ENCODE data around the gene FAM89B. TPM values are rescaled to one million over a fixed set of nuclear protein-coding genes. Genes with fewer than 3 reads are reported as not detected.

The FAM89B gene
- polyA plus RNA-seq, 1 donor from 2014 or later, result 75.1 TPM

DNA sequence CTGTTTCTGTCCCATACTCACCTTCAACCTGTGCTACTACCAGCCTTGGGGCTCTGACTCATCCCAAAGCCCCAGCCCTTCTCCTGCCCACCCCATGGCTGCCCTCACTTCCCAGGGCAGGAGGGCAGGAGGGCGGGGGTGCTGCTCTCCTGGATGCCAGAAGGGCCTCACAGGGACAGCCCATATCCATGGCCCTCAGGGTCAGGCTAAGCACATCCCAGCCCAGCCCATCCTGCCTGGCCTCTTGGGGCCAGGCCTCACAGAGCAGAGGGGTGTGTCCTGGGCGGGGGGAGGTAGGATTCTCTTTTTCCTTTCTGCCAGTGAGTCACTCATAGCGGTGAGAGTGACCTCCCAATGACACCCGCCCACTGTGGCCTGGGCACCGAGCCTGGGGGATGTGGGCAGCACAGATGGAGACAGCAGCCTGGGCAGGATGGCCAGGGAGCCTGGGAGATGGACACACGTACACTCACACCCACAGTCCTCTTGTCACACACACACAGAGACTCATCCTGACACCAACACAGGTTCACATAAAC is 16.6 kb upstream of the FAM89B start:
- H3K36me3 ChIP-seq (ENCODE audit: insufficient read depth, low read length), result no peaks in the 10 kb centered on the region
- no peaks in the 10 kb centered on the region for H3F3A ChIP-seq (ENCODE audit: insufficient read depth, low read length, poor library complexity, severe bottlenecking)
- H3K27me3 ChIP-seq (ENCODE audit: insufficient read depth, low read depth, low read length), result no peaks in the 10 kb centered on the region
- no peak overlapping the region for H3K4me2 ChIP-seq (ENCODE audit: low read length)
- H2AFZ ChIP-seq (ENCODE audit: low read depth, low read length), result no peak overlapping the region
- no peak overlapping the region for H3K9ac ChIP-seq (ENCODE audit: low read length)
- H3K79me2 ChIP-seq (replicated peaks; ENCODE audit: insufficient read depth, low read length), result no peaks in the 10 kb centered on the region
- no peaks in the 10 kb centered on the region for H3K9me2 ChIP-seq (ENCODE audit: insufficient read depth, low read length)
- H3K4me3 ChIP-seq (ENCODE audit: low read length), result no peak overlapping the region
- TF ChIP-seq TAF1 (IDR thresholded peaks at IDR 0.05; ENCODE audit: low read depth), result no peak
- TF ChIP-seq SMC3 (conservative IDR thresholded peaks at IDR 0.05; ENCODE audit: poor library complexity), result no peak
- TF ChIP-seq, protein P1, sequence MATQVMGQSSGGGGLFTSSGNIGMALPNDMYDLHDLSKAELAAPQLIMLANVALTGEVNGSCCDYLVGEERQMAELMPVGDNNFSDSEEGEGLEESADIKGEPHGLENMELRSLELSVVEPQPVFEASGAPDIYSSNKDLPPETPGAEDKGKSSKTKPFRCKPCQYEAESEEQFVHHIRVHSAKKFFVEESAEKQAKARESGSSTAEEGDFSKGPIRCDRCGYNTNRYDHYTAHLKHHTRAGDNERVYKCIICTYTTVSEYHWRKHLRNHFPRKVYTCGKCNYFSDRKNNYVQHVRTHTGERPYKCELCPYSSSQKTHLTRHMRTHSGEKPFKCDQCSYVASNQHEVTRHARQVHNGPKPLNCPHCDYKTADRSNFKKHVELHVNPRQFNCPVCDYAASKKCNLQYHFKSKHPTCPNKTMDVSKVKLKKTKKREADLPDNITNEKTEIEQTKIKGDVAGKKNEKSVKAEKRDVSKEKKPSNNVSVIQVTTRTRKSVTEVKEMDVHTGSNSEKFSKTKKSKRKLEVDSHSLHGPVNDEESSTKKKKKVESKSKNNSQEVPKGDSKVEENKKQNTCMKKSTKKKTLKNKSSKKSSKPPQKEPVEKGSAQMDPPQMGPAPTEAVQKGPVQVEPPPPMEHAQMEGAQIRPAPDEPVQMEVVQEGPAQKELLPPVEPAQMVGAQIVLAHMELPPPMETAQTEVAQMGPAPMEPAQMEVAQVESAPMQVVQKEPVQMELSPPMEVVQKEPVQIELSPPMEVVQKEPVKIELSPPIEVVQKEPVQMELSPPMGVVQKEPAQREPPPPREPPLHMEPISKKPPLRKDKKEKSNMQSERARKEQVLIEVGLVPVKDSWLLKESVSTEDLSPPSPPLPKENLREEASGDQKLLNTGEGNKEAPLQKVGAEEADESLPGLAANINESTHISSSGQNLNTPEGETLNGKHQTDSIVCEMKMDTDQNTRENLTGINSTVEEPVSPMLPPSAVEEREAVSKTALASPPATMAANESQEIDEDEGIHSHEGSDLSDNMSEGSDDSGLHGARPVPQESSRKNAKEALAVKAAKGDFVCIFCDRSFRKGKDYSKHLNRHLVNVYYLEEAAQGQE (IDR thresholded peaks at IDR 0.05; ENCODE audit: borderline replicate concordance), result no peak
- TF ChIP-seq, protein P2, sequence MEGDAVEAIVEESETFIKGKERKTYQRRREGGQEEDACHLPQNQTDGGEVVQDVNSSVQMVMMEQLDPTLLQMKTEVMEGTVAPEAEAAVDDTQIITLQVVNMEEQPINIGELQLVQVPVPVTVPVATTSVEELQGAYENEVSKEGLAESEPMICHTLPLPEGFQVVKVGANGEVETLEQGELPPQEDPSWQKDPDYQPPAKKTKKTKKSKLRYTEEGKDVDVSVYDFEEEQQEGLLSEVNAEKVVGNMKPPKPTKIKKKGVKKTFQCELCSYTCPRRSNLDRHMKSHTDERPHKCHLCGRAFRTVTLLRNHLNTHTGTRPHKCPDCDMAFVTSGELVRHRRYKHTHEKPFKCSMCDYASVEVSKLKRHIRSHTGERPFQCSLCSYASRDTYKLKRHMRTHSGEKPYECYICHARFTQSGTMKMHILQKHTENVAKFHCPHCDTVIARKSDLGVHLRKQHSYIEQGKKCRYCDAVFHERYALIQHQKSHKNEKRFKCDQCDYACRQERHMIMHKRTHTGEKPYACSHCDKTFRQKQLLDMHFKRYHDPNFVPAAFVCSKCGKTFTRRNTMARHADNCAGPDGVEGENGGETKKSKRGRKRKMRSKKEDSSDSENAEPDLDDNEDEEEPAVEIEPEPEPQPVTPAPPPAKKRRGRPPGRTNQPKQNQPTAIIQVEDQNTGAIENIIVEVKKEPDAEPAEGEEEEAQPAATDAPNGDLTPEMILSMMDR (IDR thresholded peaks at IDR 0.05; ENCODE audit: poor library complexity, severe bottlenecking), result no peak
- no peak for TF ChIP-seq EZH2 (IDR thresholded peaks at IDR 0.05; ENCODE audit: borderline replicate concordance, insufficient read depth, low read length, poor library complexity, severe bottlenecking)
- no peak for TF ChIP-seq POLR2AphosphoS5 (IDR thresholded peaks at IDR 0.05)
- no peak for TF ChIP-seq MXI1 (conservative IDR thresholded peaks at IDR 0.05; ENCODE audit: poor library complexity, severe bottlenecking)
- no peak for TF ChIP-seq RAD21 (conservative IDR thresholded peaks at IDR 0.05)
- no peak for TF ChIP-seq EP300 (conservative IDR thresholded peaks at IDR 0.05; ENCODE audit: poor library complexity, severe bottlenecking)
- no peak overlapping the region for H3K27ac ChIP-seq (ENCODE audit: low read length)
- H3K9me3 ChIP-seq (ENCODE audit: low read length), result no peaks in the 10 kb centered on the region
- no peaks in the 10 kb centered on the region for H4K20me1 ChIP-seq (ENCODE audit: insufficient read depth)

DNA sequence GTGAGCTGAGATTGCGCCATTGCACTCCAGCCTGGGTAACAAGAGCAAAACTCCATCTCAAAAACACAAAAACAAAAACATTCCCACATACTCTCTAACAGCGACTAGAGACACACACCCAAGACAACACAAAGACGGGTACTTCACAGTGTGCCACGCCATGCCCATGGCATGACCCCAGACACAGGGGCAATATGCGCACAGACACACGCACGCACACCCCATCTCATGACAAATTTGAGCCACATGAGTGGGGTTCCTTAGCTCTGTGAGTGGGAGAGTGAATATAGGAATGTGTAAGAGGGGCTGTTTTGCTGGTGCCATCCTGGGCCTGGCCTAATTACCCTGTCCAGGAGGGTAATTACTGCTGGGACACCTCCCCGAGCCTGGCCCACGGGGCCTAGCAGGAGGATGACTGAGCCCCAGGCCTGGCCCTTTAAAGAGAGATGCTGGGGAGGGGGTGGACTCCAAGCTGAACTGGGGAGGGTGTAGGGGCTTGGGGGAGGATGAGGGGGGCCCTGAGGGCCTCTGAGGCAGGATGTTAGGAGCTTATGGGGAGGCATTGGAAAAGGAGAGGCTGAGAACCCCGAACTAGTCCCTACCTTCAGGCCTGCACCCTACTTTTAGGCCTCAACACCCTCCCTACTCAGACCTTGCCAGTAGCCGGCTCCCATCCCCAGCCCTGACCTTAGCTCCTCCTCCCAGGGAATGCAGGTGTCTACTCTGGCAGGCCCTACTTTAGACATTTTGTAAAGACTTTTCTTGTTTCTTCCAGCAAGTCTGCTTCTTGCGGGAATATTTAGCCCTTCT is 15.7 kb upstream of the FAM89B start:
- H3K9me3 ChIP-seq (ENCODE audit: low read length), result no peaks in the 10 kb centered on the region
- H2AFZ ChIP-seq (ENCODE audit: low read depth, low read length), result no peak overlapping the region
- H3K9ac ChIP-seq (ENCODE audit: low read length), result no peak overlapping the region
- H3K36me3 ChIP-seq (ENCODE audit: insufficient read depth, low read length), result no peaks in the 10 kb centered on the region
- no peaks in the 10 kb centered on the region for H3K79me2 ChIP-seq (replicated peaks; ENCODE audit: insufficient read depth, low read length)
- H3K9me2 ChIP-seq (ENCODE audit: insufficient read depth, low read length), result no peaks in the 10 kb centered on the region
- H3K4me2 ChIP-seq (ENCODE audit: low read length), result no peak overlapping the region
- H3F3A ChIP-seq (ENCODE audit: insufficient read depth, low read length, poor library complexity, severe bottlenecking), result no peaks in the 10 kb centered on the region
- TF ChIP-seq, protein P1 (IDR thresholded peaks at IDR 0.05; ENCODE audit: borderline replicate concordance), result no peak
- TF ChIP-seq SMC3 (conservative IDR thresholded peaks at IDR 0.05; ENCODE audit: poor library complexity), result no peak
- no peak for TF ChIP-seq RAD21 (conservative IDR thresholded peaks at IDR 0.05)
- TF ChIP-seq TAF1 (IDR thresholded peaks at IDR 0.05; ENCODE audit: low read depth), result no peak
- no peak for TF ChIP-seq POLR2AphosphoS5 (IDR thresholded peaks at IDR 0.05)
- TF ChIP-seq, protein P2 (IDR thresholded peaks at IDR 0.05; ENCODE audit: poor library complexity, severe bottlenecking), result no peak
- TF ChIP-seq MXI1 (conservative IDR thresholded peaks at IDR 0.05; ENCODE audit: poor library complexity, severe bottlenecking), result no peak
- TF ChIP-seq EP300 (conservative IDR thresholded peaks at IDR 0.05; ENCODE audit: poor library complexity, severe bottlenecking), result no peak
- TF ChIP-seq EZH2 (IDR thresholded peaks at IDR 0.05; ENCODE audit: borderline replicate concordance, insufficient read depth, low read length, poor library complexity, severe bottlenecking), result no peak
- H3K4me3 ChIP-seq (ENCODE audit: low read length), result no peak overlapping the region
- H4K20me1 ChIP-seq (ENCODE audit: insufficient read depth), result no peaks in the 10 kb centered on the region
- H3K27me3 ChIP-seq (ENCODE audit: insufficient read depth, low read depth, low read length), result no peaks in the 10 kb centered on the region
- no peak overlapping the region for H3K27ac ChIP-seq (ENCODE audit: low read length)

Data from neural cell (in vitro differentiated cells).